Neural progenitor cell (in vitro differentiated cells): Measurements from ENCODE around the gene LMNB1.

Experiments
- EZH2 ChIP-seq: fragments of 200-600 bp; sonication (generic); IDR thresholded peaks from 2 replicates; pipeline ENCODE4 v1.6.1; 2017; ENCODE audit warnings: antibody characterized with exemption, mild to moderate bottlenecking, moderate library complexity
- EZH2phosphoT487 ChIP-seq: fragments of 200-600 bp; sonication (generic); IDR thresholded peaks from 2 replicates; pipeline ENCODE4 v1.6.1; 2017; ENCODE audit warnings: antibody characterized with exemption
- TF ChIP-seq, protein P1 (sequence below): fragments of 200-600 bp; sonication (generic); IDR thresholded peaks from 2 replicates; pipeline ENCODE4 v1.5.1; 2017; ENCODE audit warnings: antibody characterized with exemption, mild to moderate bottlenecking

DNA sequence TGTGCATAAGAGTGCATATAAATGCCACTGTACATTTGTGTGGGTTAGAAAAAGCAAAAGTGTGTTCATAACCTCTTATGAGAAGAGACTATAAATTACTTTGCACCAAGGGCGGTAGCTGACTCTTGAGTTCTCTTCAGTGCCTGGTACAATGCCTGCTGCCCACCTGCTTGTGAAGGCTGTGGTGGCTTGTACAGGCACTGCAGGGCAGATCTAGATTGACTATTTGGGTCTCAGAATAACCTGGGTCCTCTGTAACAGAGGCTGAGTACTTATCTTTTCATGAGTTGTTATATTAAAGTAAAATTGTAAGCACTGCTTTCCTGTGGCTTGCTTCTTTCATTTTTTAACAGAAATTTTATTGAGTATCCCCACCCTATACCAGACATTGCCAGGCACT is 22.8 kb downstream of the LMNB1 start:
- TF ChIP-seq, protein P1, sequence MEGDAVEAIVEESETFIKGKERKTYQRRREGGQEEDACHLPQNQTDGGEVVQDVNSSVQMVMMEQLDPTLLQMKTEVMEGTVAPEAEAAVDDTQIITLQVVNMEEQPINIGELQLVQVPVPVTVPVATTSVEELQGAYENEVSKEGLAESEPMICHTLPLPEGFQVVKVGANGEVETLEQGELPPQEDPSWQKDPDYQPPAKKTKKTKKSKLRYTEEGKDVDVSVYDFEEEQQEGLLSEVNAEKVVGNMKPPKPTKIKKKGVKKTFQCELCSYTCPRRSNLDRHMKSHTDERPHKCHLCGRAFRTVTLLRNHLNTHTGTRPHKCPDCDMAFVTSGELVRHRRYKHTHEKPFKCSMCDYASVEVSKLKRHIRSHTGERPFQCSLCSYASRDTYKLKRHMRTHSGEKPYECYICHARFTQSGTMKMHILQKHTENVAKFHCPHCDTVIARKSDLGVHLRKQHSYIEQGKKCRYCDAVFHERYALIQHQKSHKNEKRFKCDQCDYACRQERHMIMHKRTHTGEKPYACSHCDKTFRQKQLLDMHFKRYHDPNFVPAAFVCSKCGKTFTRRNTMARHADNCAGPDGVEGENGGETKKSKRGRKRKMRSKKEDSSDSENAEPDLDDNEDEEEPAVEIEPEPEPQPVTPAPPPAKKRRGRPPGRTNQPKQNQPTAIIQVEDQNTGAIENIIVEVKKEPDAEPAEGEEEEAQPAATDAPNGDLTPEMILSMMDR: no peak
- no peak for TF ChIP-seq EZH2
- TF ChIP-seq EZH2phosphoT487: no peak
